Measurements from ENCODE around the gene ZNF423. TPM values are rescaled to one million over a fixed set of nuclear protein-coding genes. Genes with fewer than 3 reads are reported as not detected.

ZNF423 gene
- polyA plus RNA-seq, 1 of the 3 experiments (the other 2 are of a cell fraction) = 1.2 TPM

- ChIA-PET CTCF (interaction anchor here (1.3 to 1.9 kb wide), 2 partner anchors 10 to 452 kb away, joined by 3 to 7 read pairs; no protein-coding TSS in a partner anchor), POLR2A (no interaction called here)
- Histone ChIP-seq H3K9ac (no peak overlapping the region), H3K27me3 (ENCODE audit: insufficient read depth) (no peaks in the 10 kb centered on the region), H3K4me2 (no peak overlapping the region), H3K79me2 (ENCODE audit: insufficient read depth) (no peaks in the 10 kb centered on the region), H3K4me1 (ENCODE audit: control insufficient read depth in 1 of 2, insufficient read depth in 2 of 2, low read depth in 1 of 2, low read length in 1 of 2) (peaks cover 0 to 10% of the 10 kb centered on the region in 2 experiments; a peak in 1 of 4 replicates), H4K20me1 (ENCODE audit: insufficient read depth) (no peaks in the 10 kb centered on the region), H2AFZ (ENCODE audit: low read depth) (no peak overlapping the region), H3K9me2 (no peaks in the 10 kb centered on the region), H3K9me3 (no peaks in the 10 kb centered on the region), H3K36me3 (replicated peaks in 1 of 2; ENCODE audit: control insufficient read depth in 1 of 2, insufficient read depth in 2 of 2, low read length in 1 of 2) (no peaks in the 10 kb centered on the region), H3K27ac (ENCODE audit: low read depth in 2 of 2, low read length in 1 of 2) (no peak overlapping the region), H3F3A (replicated peaks; ENCODE audit: insufficient read depth) (no peaks in the 10 kb centered on the region), H3K4me3 (ENCODE audit: low read depth in 2 of 2, low read length in 1 of 2) (no peak overlapping the region)
- no peak for TF ChIP-seq IRF3 (IDR thresholded peaks at IDR 0.05; ENCODE audit: low read depth, low read length)
- TF ChIP-seq REST (IDR thresholded peaks at IDR 0.05; ENCODE audit: low read depth, low read length) = no peak
- no peak for TF ChIP-seq FOXM1 (IDR thresholded peaks at IDR 0.05; ENCODE audit: low read depth)
- TF ChIP-seq PBX3 (IDR thresholded peaks at IDR 0.05) = no peak
- TF ChIP-seq MXI1 (IDR thresholded peaks at IDR 0.05; ENCODE audit: low read depth, low read length) = no peak
- DNase-seq = no peak
- WGBS (ENCODE audit: low lambda C conversion rate) = 37% methylated on average over 5 of the region's 6 CpGs
These were observed 386.6 kb downstream of the ZNF423 start for GRCh38 chr16:49469311-49469670.

GRCh38 chr16:49468611-49469310, 387.2 kb downstream of the ZNF423 start:
- no peak for TF ChIP-seq RXRA (IDR thresholded peaks at IDR 0.05; ENCODE audit: borderline replicate concordance, low read depth)
- TF ChIP-seq JUND (IDR thresholded peaks at IDR 0.05) = no peak
- TF ChIP-seq USF2 (IDR thresholded peaks at IDR 0.05; ENCODE audit: borderline replicate concordance, low read depth, low read length) = no peak
- TF ChIP-seq ELF1 (IDR thresholded peaks at IDR 0.05) = no peak
- no peak for TF ChIP-seq FOSL2 (IDR thresholded peaks at IDR 0.05; ENCODE audit: borderline replicate concordance, low read depth)
- no peak for TF ChIP-seq RCOR1 (IDR thresholded peaks at IDR 0.05; ENCODE audit: low read length)
- TF ChIP-seq TCF12 (IDR thresholded peaks at IDR 0.05) = no peak
- no peak for TF ChIP-seq GABPA (IDR thresholded peaks at IDR 0.05; ENCODE audit: low read depth)
- TF ChIP-seq TEAD4 (IDR thresholded peaks at IDR 0.05; ENCODE audit: borderline replicate concordance, insufficient read depth) = no peak
- TF ChIP-seq RFX5 (IDR thresholded peaks at IDR 0.05; ENCODE audit: low read length) = no peak
- no peak for TF ChIP-seq POLR2AphosphoS5 (IDR thresholded peaks at IDR 0.05; ENCODE audit: low read depth, low read length)
- no peak for TF ChIP-seq SMC3 (IDR thresholded peaks at IDR 0.05; ENCODE audit: low read depth, low read length)
- 37% methylated on average over 2 of the region's 3 CpGs for WGBS (ENCODE audit: low lambda C conversion rate)
- Histone ChIP-seq H2AFZ (ENCODE audit: low read depth) (no peak overlapping the region), H3F3A (replicated peaks; ENCODE audit: insufficient read depth) (no peaks in the 10 kb centered on the region), H3K27ac (ENCODE audit: low read depth in 2 of 2, low read length in 1 of 2) (no peak overlapping the region), H3K9me2 (no peaks in the 10 kb centered on the region), H3K27me3 (ENCODE audit: insufficient read depth) (no peaks in the 10 kb centered on the region), H3K36me3 (replicated peaks in 1 of 2; ENCODE audit: control insufficient read depth in 1 of 2, insufficient read depth in 2 of 2, low read length in 1 of 2) (no peaks in the 10 kb centered on the region), H3K9ac (no peak overlapping the region), H3K79me2 (ENCODE audit: insufficient read depth) (no peaks in the 10 kb centered on the region), H3K9me3 (no peaks in the 10 kb centered on the region), H3K4me3 (ENCODE audit: low read depth in 2 of 2, low read length in 1 of 2) (no peak overlapping the region), H3K4me1 (ENCODE audit: control insufficient read depth in 1 of 2, insufficient read depth in 2 of 2, low read depth in 1 of 2, low read length in 1 of 2) (peaks cover 0 to 10% of the 10 kb centered on the region in 2 experiments; a peak in 1 of 4 replicates), H3K4me2 (no peak overlapping the region), H4K20me1 (ENCODE audit: insufficient read depth) (no peaks in the 10 kb centered on the region)
- POLR2A ChIA-PET = no interaction called here
- DNase-seq = no peak
- CTCF ChIA-PET = interaction anchor here (1.1 to 1.9 kb wide), 3 partner anchors 11 to 453 kb away, joined by 3 to 7 read pairs (median 3); no protein-coding TSS in a partner anchor
